ENCODE measurements around the gene ACSM2B. TPM values are rescaled to one million over a fixed set of nuclear protein-coding genes. Genes with fewer than 3 reads are reported as not detected.
"Not testable (repeated sequence)": the region's sequence is repeated elsewhere in the genome, so short reads cannot be mapped to it uniquely, and the experiment has no call there.

The ACSM2B gene
- total RNA-seq, 2 donors from 2014 or later, result not detected

- ATAC-seq (replicated peaks), result no peak
Observed at GRCh38 chr16:20568404-20568803, 7.8 kb downstream of the ACSM2B start.

GRCh38 chr16:20566864-20567263 lies 9.3 kb downstream of the ACSM2B start:
- H3K4me1 Mint-ChIP-seq, result no peaks in the 10 kb centered on the region
- ATAC-seq (replicated peaks), result no peak
- no peaks in the 10 kb centered on the region for H3K36me3 Mint-ChIP-seq (ENCODE audit: low read depth)
- peaks cover 7% of the 10 kb centered on the region for H3K27me3 Mint-ChIP-seq
- no peak overlapping the region for H3K4me3 Mint-ChIP-seq
- H3K27ac Mint-ChIP-seq, result no peak overlapping the region
- H3K9me3 Mint-ChIP-seq, result no peaks in the 10 kb centered on the region

More at GRCh38 chr16:20568404-20568803, 7.8 kb downstream of the ACSM2B start:
- Mint-ChIP-seq H3K27me3 (peaks cover 7% of the 10 kb centered on the region), H3K4me1 (no peaks in the 10 kb centered on the region), H3K36me3 (ENCODE audit: low read depth) (no peaks in the 10 kb centered on the region), H3K4me3 (no peak overlapping the region), H3K27ac (no peak overlapping the region), H3K9me3 (no peaks in the 10 kb centered on the region)

GRCh38 chr16:20565334-20565733 lies 10.8 kb downstream of the ACSM2B start:
- H3K27ac Mint-ChIP-seq; H3K36me3 Mint-ChIP-seq (ENCODE audit: low read depth); H3K4me3 Mint-ChIP-seq; H3K9me3 Mint-ChIP-seq; H3K27me3 Mint-ChIP-seq; ATAC-seq (replicated peaks); H3K4me1 Mint-ChIP-seq: not testable (repeated sequence)

- H3K4me1 Mint-ChIP-seq; ATAC-seq (replicated peaks); H3K9me3 Mint-ChIP-seq: not testable (repeated sequence)
Observed at GRCh38 chr16:20564218-20564617, 11.9 kb downstream of the ACSM2B start.

GRCh38 chr16:20555628-20556027 lies 20.5 kb downstream of the ACSM2B start:
- peaks cover 15% of the 10 kb centered on the region for H3K27me3 Mint-ChIP-seq
- not testable (repeated sequence) for H3K9me3 Mint-ChIP-seq; H3K36me3 Mint-ChIP-seq (ENCODE audit: low read depth); H3K4me1 Mint-ChIP-seq; H3K27ac Mint-ChIP-seq; H3K4me3 Mint-ChIP-seq; ATAC-seq (replicated peaks)

More at GRCh38 chr16:20564218-20564617, 11.9 kb downstream of the ACSM2B start:
- H3K27ac Mint-ChIP-seq; H3K27me3 Mint-ChIP-seq; H3K36me3 Mint-ChIP-seq (ENCODE audit: low read depth); H3K4me3 Mint-ChIP-seq: not testable (repeated sequence)

GRCh38 chr16:20554689-20555088 lies 21.5 kb downstream of the ACSM2B start:
- H3K4me1 Mint-ChIP-seq; ATAC-seq (replicated peaks); H3K9me3 Mint-ChIP-seq; H3K27ac Mint-ChIP-seq; H3K36me3 Mint-ChIP-seq (ENCODE audit: low read depth); H3K4me3 Mint-ChIP-seq: not testable (repeated sequence)
- peaks cover 16% of the 10 kb centered on the region for H3K27me3 Mint-ChIP-seq

GRCh38 chr16:20553493-20553892 lies 22.7 kb downstream of the ACSM2B start:
- peaks cover 16% of the 10 kb centered on the region for H3K27me3 Mint-ChIP-seq
- H3K4me1 Mint-ChIP-seq; H3K36me3 Mint-ChIP-seq (ENCODE audit: low read depth); H3K27ac Mint-ChIP-seq; H3K4me3 Mint-ChIP-seq; ATAC-seq (replicated peaks); H3K9me3 Mint-ChIP-seq: not testable (repeated sequence)

- not testable (repeated sequence) for H3K4me3 Mint-ChIP-seq; H3K27ac Mint-ChIP-seq; H3K36me3 Mint-ChIP-seq (ENCODE audit: low read depth)
Observed at GRCh38 chr16:20546951-20547350, 29.2 kb downstream of the ACSM2B start.

GRCh38 chr16:20546278-20546853 lies 29.8 kb downstream of the ACSM2B start:
- peaks cover 25% of the 10 kb centered on the region for H3K27me3 Mint-ChIP-seq
- not testable (repeated sequence) for H3K9me3 Mint-ChIP-seq; H3K36me3 Mint-ChIP-seq (ENCODE audit: low read depth); H3K4me1 Mint-ChIP-seq; ATAC-seq (replicated peaks); H3K4me3 Mint-ChIP-seq; H3K27ac Mint-ChIP-seq

More at GRCh38 chr16:20546951-20547350, 29.2 kb downstream of the ACSM2B start:
- ATAC-seq (replicated peaks); H3K4me1 Mint-ChIP-seq; H3K9me3 Mint-ChIP-seq: not testable (repeated sequence)
- peaks cover 29% of the 10 kb centered on the region for H3K27me3 Mint-ChIP-seq

GRCh38 chr16:20540603-20541316 lies 35.4 kb downstream of the ACSM2B start:
- H3K4me1 Mint-ChIP-seq; H3K27ac Mint-ChIP-seq; H3K4me3 Mint-ChIP-seq; H3K36me3 Mint-ChIP-seq (ENCODE audit: low read depth); H3K9me3 Mint-ChIP-seq; ATAC-seq (replicated peaks): not testable (repeated sequence)
- peaks cover 20% of the 10 kb centered on the region for H3K27me3 Mint-ChIP-seq

GRCh38 chr16:20538687-20539086 lies 37.5 kb downstream of the ACSM2B start:
- H3K4me1 Mint-ChIP-seq, result no peaks in the 10 kb centered on the region
- H3K27ac Mint-ChIP-seq, result no peak overlapping the region
- H3K36me3 Mint-ChIP-seq (ENCODE audit: low read depth), result no peaks in the 10 kb centered on the region

GRCh38 chr16:20538181-20538580 lies 38.0 kb downstream of the ACSM2B start:
- H3K27me3 Mint-ChIP-seq, result peaks cover 7% of the 10 kb centered on the region
- no peak for ATAC-seq (replicated peaks)
- no peak overlapping the region for H3K27ac Mint-ChIP-seq
- no peaks in the 10 kb centered on the region for H3K9me3 Mint-ChIP-seq
- no peaks in the 10 kb centered on the region for H3K36me3 Mint-ChIP-seq (ENCODE audit: low read depth)
- no peak overlapping the region for H3K4me3 Mint-ChIP-seq
- no peaks in the 10 kb centered on the region for H3K4me1 Mint-ChIP-seq

More at GRCh38 chr16:20538687-20539086, 37.5 kb downstream of the ACSM2B start:
- Mint-ChIP-seq H3K4me3 (no peak overlapping the region), H3K9me3 (no peaks in the 10 kb centered on the region), H3K27me3 (peaks cover 11% of the 10 kb centered on the region)
- ATAC-seq (replicated peaks), result no peak

- not testable (repeated sequence) for H3K36me3 Mint-ChIP-seq (ENCODE audit: low read depth); H3K9me3 Mint-ChIP-seq
Observed at GRCh38 chr16:20536669-20537068, 39.5 kb downstream of the ACSM2B start.

GRCh38 chr16:20532284-20532792 lies 43.8 kb downstream of the ACSM2B start:
- not testable (repeated sequence) for H3K4me1 Mint-ChIP-seq; H3K4me3 Mint-ChIP-seq; H3K27me3 Mint-ChIP-seq; H3K27ac Mint-ChIP-seq; H3K36me3 Mint-ChIP-seq (ENCODE audit: low read depth); H3K9me3 Mint-ChIP-seq; ATAC-seq (replicated peaks)

More at GRCh38 chr16:20536669-20537068, 39.5 kb downstream of the ACSM2B start:
- not testable (repeated sequence) for H3K4me3 Mint-ChIP-seq; H3K27ac Mint-ChIP-seq; H3K4me1 Mint-ChIP-seq; ATAC-seq (replicated peaks); H3K27me3 Mint-ChIP-seq

- ATAC-seq (replicated peaks); H3K9me3 Mint-ChIP-seq; H3K27ac Mint-ChIP-seq; H3K36me3 Mint-ChIP-seq (ENCODE audit: low read depth); H3K4me1 Mint-ChIP-seq; H3K27me3 Mint-ChIP-seq; H3K4me3 Mint-ChIP-seq: not testable (repeated sequence)
Observed at GRCh38 chr16:20531795-20532194, 44.4 kb downstream of the ACSM2B start.

Data from activated T-helper 17 cell treated with anti-CD3 and anti-CD28 coated beads, Interleukin-2, amount 50 U/mL, for 72 hours (primary cell).